Vagina (tissue), 2 donors: ENCODE results near the gene KRTAP5-2.

Experiments used
- POLR2A ChIP-seq, 2 donors: fragments of 450-650 bp; IDR thresholded peaks; one replicate each; pipeline ENCODE4 v1.6.1; 2017; ENCODE audit warnings: antibody characterized with exemption in 2 of 2, mild to moderate bottlenecking in 2 of 2, moderate library complexity in 2 of 2
- POLR2AphosphoS5 ChIP-seq, 2 donors: sonication (generic); formaldehyde crosslinking; IDR thresholded peaks; one replicate each; pipeline ENCODE4 v1.9.0; 2017; ENCODE audit warnings: antibody characterized with exemption in 2 of 2, mild to moderate bottlenecking in 2 of 2, low read depth in 1 of 2; ENCODE audit not compliant: insufficient read depth in 1 of 2
- TF ChIP-seq, protein P1 (sequence below), 3 experiments: fragments of 450-650 bp in 2 of 3; fragments of 200-600 bp in 1 of 3; sonication (generic) in 1 of 3; IDR thresholded peaks; one replicate each; pipeline ENCODE4 v1.5.1; 2017 to 2019; ENCODE audit warnings: antibody characterized with exemption in 3 of 3, mild to moderate bottlenecking in 2 of 3, moderate library complexity in 2 of 3

DNA sequence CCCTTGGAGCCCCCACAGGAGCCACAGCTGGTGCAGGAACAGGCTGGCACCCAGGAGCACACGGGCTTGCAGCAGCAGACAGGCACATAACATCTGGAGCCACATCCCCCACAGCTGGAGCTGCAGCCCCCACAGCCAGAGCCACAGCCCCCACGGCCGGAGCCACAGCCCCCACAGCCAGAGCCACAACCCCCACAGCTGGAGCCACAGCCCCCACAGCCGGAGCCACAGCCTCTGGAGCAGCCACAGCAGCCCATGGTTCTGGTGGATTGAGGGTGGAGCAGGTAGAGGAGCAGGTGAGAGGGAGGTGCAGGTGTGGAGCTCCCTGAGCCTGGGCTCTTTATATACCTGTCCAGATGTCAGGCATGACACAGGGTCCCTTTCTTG is at the start of gene KRTAP5-2:
- TF ChIP-seq, protein P1, sequence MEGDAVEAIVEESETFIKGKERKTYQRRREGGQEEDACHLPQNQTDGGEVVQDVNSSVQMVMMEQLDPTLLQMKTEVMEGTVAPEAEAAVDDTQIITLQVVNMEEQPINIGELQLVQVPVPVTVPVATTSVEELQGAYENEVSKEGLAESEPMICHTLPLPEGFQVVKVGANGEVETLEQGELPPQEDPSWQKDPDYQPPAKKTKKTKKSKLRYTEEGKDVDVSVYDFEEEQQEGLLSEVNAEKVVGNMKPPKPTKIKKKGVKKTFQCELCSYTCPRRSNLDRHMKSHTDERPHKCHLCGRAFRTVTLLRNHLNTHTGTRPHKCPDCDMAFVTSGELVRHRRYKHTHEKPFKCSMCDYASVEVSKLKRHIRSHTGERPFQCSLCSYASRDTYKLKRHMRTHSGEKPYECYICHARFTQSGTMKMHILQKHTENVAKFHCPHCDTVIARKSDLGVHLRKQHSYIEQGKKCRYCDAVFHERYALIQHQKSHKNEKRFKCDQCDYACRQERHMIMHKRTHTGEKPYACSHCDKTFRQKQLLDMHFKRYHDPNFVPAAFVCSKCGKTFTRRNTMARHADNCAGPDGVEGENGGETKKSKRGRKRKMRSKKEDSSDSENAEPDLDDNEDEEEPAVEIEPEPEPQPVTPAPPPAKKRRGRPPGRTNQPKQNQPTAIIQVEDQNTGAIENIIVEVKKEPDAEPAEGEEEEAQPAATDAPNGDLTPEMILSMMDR (IDR thresholded peaks at IDR 0.05): no peak
- TF ChIP-seq POLR2A (IDR thresholded peaks at IDR 0.05) (no peak), POLR2AphosphoS5 (IDR thresholded peaks at IDR 0.05; ENCODE audit: insufficient read depth in 1 of 2, low read depth in 1 of 2) (no peak)
